Kidney (tissue), 14 donors: ENCODE data around the gene CORO7. TPM values are rescaled to one million over a fixed set of nuclear protein-coding genes. Genes with fewer than 3 reads are reported as not detected.

Experiments
- DNase-seq, 5 donors: peaks; one replicate each; pipeline ENCODE4 v3.0.0-alpha.2; 2013 to 2020
- FAIRE-seq: peaks from 2 replicates; lab custom pipeline; 2012; peaks lifted over from hg19 to GRCh38; lab: Jason Lieb, UNC
- H3K27ac ChIP-seq, 2 donors: one replicate each; pipeline ENCODE4 v1.7.0; 2013; ENCODE audit warnings: low read depth in 2 of 2, low read length in 2 of 2, inconsistent platforms in 1 of 2
- H3K27me3 ChIP-seq: one replicate; pipeline ENCODE4 v1.7.1; 2013; ENCODE audit warnings: low read length, inconsistent platforms; ENCODE audit not compliant: control insufficient read depth, insufficient read depth
- H3K36me3 ChIP-seq, 3 donors: one replicate each; pipeline versions ENCODE4 v1.7.0 to v1.7.1; 2013; ENCODE audit warnings: low read length in 3 of 3, control low read depth in 1 of 3, inconsistent platforms in 1 of 3; ENCODE audit not compliant: insufficient read depth in 3 of 3, control insufficient read depth in 2 of 3
- H3K4me1 ChIP-seq, 3 donors: one replicate each; pipeline versions ENCODE4 v1.7.0 to v1.7.1; 2013; ENCODE audit warnings: low read length in 3 of 3, inconsistent platforms in 1 of 3, low read depth in 1 of 3; ENCODE audit not compliant: control insufficient read depth in 2 of 3, insufficient read depth in 2 of 3
- H3K4me3 ChIP-seq, 3 donors: one replicate each; pipeline versions ENCODE4 v1.7.0 to v1.8.1; 2013; ENCODE audit warnings: low read length in 3 of 3, control low read depth in 1 of 3, inconsistent platforms in 1 of 3
- H3K9ac ChIP-seq, 3 donors: one replicate each; pipeline versions ENCODE4 v1.7.0 to v1.7.1; 2013; ENCODE audit warnings: low read length in 3 of 3, control low read depth in 1 of 3, inconsistent platforms in 1 of 3
- H3K9me3 ChIP-seq, 3 donors: one replicate each; pipeline versions ENCODE4 v1.7.0 to v1.7.1; 2013; ENCODE audit warnings: low read length in 3 of 3, control low read depth in 1 of 3, inconsistent platforms in 1 of 3; ENCODE audit not compliant: control insufficient read depth in 2 of 3, insufficient read depth in 1 of 3
- CTCF ChIP-seq: IDR thresholded peaks from 3 replicates; pipeline ENCODE4 v1.5.1; 2012; ENCODE audit warnings: mild to moderate bottlenecking, moderate library complexity, borderline replicate concordance; ENCODE audit not compliant: insufficient read depth; ENCODE audit errors: extremely low read depth
- intact Hi-C: fragments of 100-400 bp; cut with DNase I; formaldehyde crosslinking; loops from one replicate; pipeline ENCODE4 v1.11.1; 2022
- polyA plus RNA-seq: library from polyadenylated mRNA; stranded (reverse); fragments of 350-450 nt; fragmentation: Illumina TruSeq; extraction: RNeasy Lipid Tissue Mini Kit (QIAGEN cat#74804); gene quantifications from one replicate; pipeline ENCODE4 v1.2.3, GENCODE V29; 2014; ENCODE audit warnings: low read depth, low replicate concordance; ENCODE audit not compliant: insufficient read depth
- total RNA-seq: library from RNA; stranded (reverse); fragmentation: NEBNext Ultra II Directional; extraction: Animal tissue kit (Norgen Biotek cat#: 25700); gene quantifications from one replicate; pipeline ENCODE4 v1.2.1, GENCODE V29; 2021
- donor health status: control.
- donor health status: control.
- donor health status: control.
- donor health status: control.
- donor health status: control.
- donor health status: DM: yes; HTN: yes; CAD: no.
- donor health status: Normal renal cell carcinoma (clear cell type).

The CORO7 gene
- total and polyA plus RNA-seq, 2 donors from 2014 or later: 9.8 to 50.1 TPM

- no peak for FAIRE-seq
- no peak overlapping the region for H3K9ac ChIP-seq
- no peak overlapping the region for H3K4me3 ChIP-seq
- no peak for DNase-seq
- peaks cover 0 to 2% (median 0%) of the 10 kb centered on the region in 3 donors for H3K36me3 ChIP-seq
- no peak for TF ChIP-seq CTCF
- intact Hi-C loops: no loop called here
- H3K27ac ChIP-seq: no peak overlapping the region
- H3K27me3 ChIP-seq: no peaks in the 10 kb centered on the region
- H3K9me3 ChIP-seq: no peaks in the 10 kb centered on the region
- H3K4me1 ChIP-seq: no peaks in the 10 kb centered on the region
Measured at GRCh38 chr16:4358236-4358635, 58.2 kb downstream of the CORO7 start.

GRCh38 chr16:4356820-4357219 is 59.6 kb downstream of the CORO7 start:
- no peaks in the 10 kb centered on the region for H3K4me1 ChIP-seq
- no peaks in the 10 kb centered on the region for H3K27me3 ChIP-seq
- H3K9me3 ChIP-seq: no peaks in the 10 kb centered on the region
- no peak for DNase-seq
- H3K4me3 ChIP-seq: no peak overlapping the region
- H3K36me3 ChIP-seq: peaks cover 0 to 2% (median 0%) of the 10 kb centered on the region in 3 donors
- intact Hi-C loops: no loop called here
- no peak overlapping the region for H3K27ac ChIP-seq
- no peak overlapping the region for H3K9ac ChIP-seq
- no peak for FAIRE-seq
- TF ChIP-seq CTCF: no peak

GRCh38 chr16:4354512-4355409 is 61.6 kb downstream of the CORO7 start:
- TF ChIP-seq CTCF: no peak
- no peaks in the 10 kb centered on the region for H3K9me3 ChIP-seq
- H3K9ac ChIP-seq: no peak overlapping the region
- FAIRE-seq: no peak
- no peaks in the 10 kb centered on the region for H3K27me3 ChIP-seq
- DNase-seq: no peak
- no peak overlapping the region for H3K27ac ChIP-seq
- no peak overlapping the region for H3K4me3 ChIP-seq
- intact Hi-C loops: no loop called here
- peaks cover 0 to 4% (median 0%) of the 10 kb centered on the region in 3 donors for H3K4me1 ChIP-seq
- no peaks in the 10 kb centered on the region for H3K36me3 ChIP-seq
